IMR-90 (cell line): ENCODE results near the gene USP36. TPM values are rescaled to one million over a fixed set of nuclear protein-coding genes. Genes with fewer than 3 reads are reported as not detected.
A peak's percentile ranks its signal among the peaks of the same experiment; 100 is the strongest.

Source experiments
- ATAC-seq: fragments of 200-7000 bp; cut with Tn5 transposase; 2 replicates; pipeline ENCODE4 v1.9.1; 2020; ENCODE audit warnings: low read depth, mild to moderate bottlenecking, moderate library complexity
- BruUV-seq: library from RNA; stranded (reverse); fragments of 400-500 nt; replicated peaks from 2 replicates; lab custom pipeline; 2021; lab: Mats Ljungman, UMichigan
- CTCF ChIA-PET: fragments of 300-600 bp; formaldehyde crosslinking; extraction: SDS; loops from one replicate; lab custom pipeline; 2021; ENCODE audit warnings: antibody characterized with exemption; lab: Yijun Ruan, JAX
- POLR2A ChIA-PET: fragments of 300-600 bp; sonication (Branson Sonifier 250); formaldehyde crosslinking; loops from one replicate; lab custom pipeline; 2022; ENCODE audit warnings: antibody characterized with exemption; ENCODE audit not compliant: unreplicated experiment; lab: Charles Lee
- DNase-seq: peaks from one replicate; pipeline ENCODE4 v3.0.0; 2013
- H2AFZ ChIP-seq: replicated peaks from 2 replicates; pipeline ENCODE3; 2013; ENCODE audit warnings: low read length, mild to moderate bottlenecking; ENCODE audit not compliant: poor library complexity
- H2AK5ac ChIP-seq: 2 replicates; pipeline ENCODE4 v1.6.1; 2013; ENCODE audit warnings: low read depth, low read length, inconsistent platforms
- H2AK9ac ChIP-seq: replicated peaks from 2 replicates; pipeline ENCODE3; 2013; ENCODE audit warnings: mild to moderate bottlenecking, low read depth, low read length, moderate library complexity; ENCODE audit not compliant: poor library complexity
- H2BK120ac ChIP-seq: 2 replicates; pipeline ENCODE4 v1.6.1; 2013; ENCODE audit warnings: low read depth, low read length, inconsistent platforms
- H2BK15ac ChIP-seq: 3 replicates; pipeline ENCODE4 v1.6.1; 2013; ENCODE audit warnings: low read depth, low read length, inconsistent platforms
- H2BK20ac ChIP-seq: 2 replicates; pipeline ENCODE4 v1.6.1; 2013; ENCODE audit warnings: low read depth, mild to moderate bottlenecking, inconsistent platforms, low read length, moderate library complexity
- H2BK5ac ChIP-seq: 2 replicates; pipeline ENCODE4 v1.6.1; 2013; ENCODE audit warnings: mild to moderate bottlenecking, low read depth, low read length, inconsistent platforms; ENCODE audit not compliant: poor library complexity, severe bottlenecking
- H3K14ac ChIP-seq: replicated peaks from 2 replicates; pipeline ENCODE4 v1.6.1; 2013; ENCODE audit warnings: low read depth, low read length, inconsistent platforms
- H3K18ac ChIP-seq: 2 replicates; pipeline ENCODE4 v1.6.1; 2013; ENCODE audit warnings: low read depth, low read length, control low read depth
- H3K23ac ChIP-seq: 2 replicates; pipeline ENCODE4 v1.6.1; 2013; ENCODE audit warnings: low read depth, low read length, inconsistent platforms
- H3K27ac ChIP-seq: 2 replicates; pipeline ENCODE4 v1.5.1; 2013; ENCODE audit warnings: mild to moderate bottlenecking, control low read depth, low read length; ENCODE audit not compliant: insufficient read depth
- H3K27me3 ChIP-seq: 2 replicates; pipeline ENCODE4 v1.6.1; 2013; ENCODE audit warnings: low read length; ENCODE audit not compliant: control insufficient read depth, insufficient read depth
- H3K36me3 ChIP-seq: 2 replicates; pipeline ENCODE4 v1.6.1; 2013; ENCODE audit warnings: low read length, mixed read lengths; ENCODE audit not compliant: control insufficient read depth, insufficient read depth
- H3K4ac ChIP-seq: 2 replicates; pipeline ENCODE4 v1.6.1; 2013; ENCODE audit warnings: low read depth, low read length, inconsistent platforms
- H3K4me1 ChIP-seq: 2 replicates; pipeline ENCODE4 v1.6.1; 2013; ENCODE audit warnings: low read length, mixed read lengths; ENCODE audit not compliant: control insufficient read depth, insufficient read depth
- H3K4me2 ChIP-seq: 2 replicates; pipeline ENCODE4 v1.6.1; 2013; ENCODE audit warnings: low read depth, mild to moderate bottlenecking, control low read depth, low read length, moderate library complexity
- H3K4me3 ChIP-seq: 2 replicates; pipeline ENCODE4 v1.5.1; 2013; ENCODE audit warnings: low read depth, mild to moderate bottlenecking, control low read depth, low read length, moderate library complexity; ENCODE audit not compliant: insufficient read depth
- H3K56ac ChIP-seq: 2 replicates; pipeline ENCODE4 v1.6.1; 2013; ENCODE audit warnings: low read length, inconsistent platforms; ENCODE audit not compliant: insufficient read depth; ENCODE audit errors: extremely low read depth
- H3K79me1 ChIP-seq, 2 experiments: 2 replicates each; pipeline ENCODE4 v1.6.1; 2013; ENCODE audit warnings: low read length in 2 of 2, inconsistent platforms in 1 of 2, low read depth in 1 of 2
- H3K9ac ChIP-seq: 2 replicates; pipeline ENCODE4 v1.6.1; 2013; ENCODE audit warnings: low read depth, low read length, control low read depth
- H3K9me1 ChIP-seq: 2 replicates; pipeline ENCODE4 v1.6.1; 2013; ENCODE audit warnings: low read length, inconsistent platforms; ENCODE audit not compliant: insufficient read depth
- H3K9me3 ChIP-seq: 2 replicates; pipeline ENCODE4 v1.6.1; 2013; ENCODE audit warnings: low read length; ENCODE audit not compliant: control insufficient read depth, insufficient read depth
- H4K20me1 ChIP-seq: 2 replicates; pipeline ENCODE4 v1.6.1; 2013; ENCODE audit warnings: low read length, inconsistent platforms; ENCODE audit not compliant: insufficient read depth
- H4K5ac ChIP-seq: 2 replicates; pipeline ENCODE4 v1.6.1; 2013; ENCODE audit warnings: mild to moderate bottlenecking, low read depth, low read length, control low read depth
- H4K8ac ChIP-seq, 2 experiments: 2 replicates each; pipeline ENCODE4 v1.6.1; 2013; ENCODE audit warnings: low read depth in 2 of 2, low read length in 2 of 2, control low read depth in 1 of 2, inconsistent platforms in 1 of 2
- H4K91ac ChIP-seq: 2 replicates; pipeline ENCODE4 v1.6.1; 2013; ENCODE audit warnings: low read depth, low read length, inconsistent platforms; ENCODE audit not compliant: insufficient read depth
- BHLHE40 ChIP-seq: fragments of 150-350 bp; IDR thresholded peaks from 2 replicates; pipeline ENCODE4 v1.6.1; 2016; ENCODE audit warnings: mild to moderate bottlenecking, low read depth, low read length
- CEBPB ChIP-seq: IDR thresholded peaks from 2 replicates; pipeline ENCODE4 v1.6.1; 2012; ENCODE audit warnings: low read depth, low read length, improper control_type of control experiment
- CHD1 ChIP-seq: IDR thresholded peaks from 2 replicates; pipeline ENCODE4 v1.6.1; 2012; ENCODE audit warnings: low read depth, low read length, improper control_type of control experiment
- ELK1 ChIP-seq: fragments of 150-350 bp; IDR thresholded peaks from 2 replicates; pipeline ENCODE4 v1.6.1; 2016; ENCODE audit warnings: low read depth, mild to moderate bottlenecking, low read length, moderate library complexity, borderline replicate concordance
- FOS ChIP-seq: fragments of 150-350 bp; IDR thresholded peaks from 2 replicates; pipeline ENCODE4 v1.6.1; 2016; ENCODE audit warnings: low read depth, low read length
- MAFK ChIP-seq: IDR thresholded peaks from 2 replicates; pipeline ENCODE4 v1.6.1; 2012; ENCODE audit warnings: low read depth, low read length, improper control_type of control experiment
- MXI1 ChIP-seq: IDR thresholded peaks from 2 replicates; pipeline ENCODE4 v1.6.1; 2012; ENCODE audit warnings: low read depth, mild to moderate bottlenecking, low read length, moderate library complexity, borderline replicate concordance
- NFE2L2 ChIP-seq: fragments of 150-350 bp; IDR thresholded peaks from 2 replicates; pipeline ENCODE4 v1.6.1; 2016; ENCODE audit warnings: low read depth, mild to moderate bottlenecking, low read length
- POLR2A ChIP-seq: IDR thresholded peaks from 2 replicates; pipeline ENCODE4 v1.6.1; 2012; ENCODE audit warnings: mild to moderate bottlenecking, low read depth, low read length
- RAD21 ChIP-seq: IDR thresholded peaks from 2 replicates; pipeline ENCODE4 v1.6.1; 2012; ENCODE audit warnings: low read length, improper control_type of control experiment
- RCOR1 ChIP-seq: IDR thresholded peaks from 2 replicates; pipeline ENCODE4 v1.6.1; 2012; ENCODE audit warnings: mild to moderate bottlenecking, low read length, improper control_type of control experiment; ENCODE audit not compliant: insufficient replicate concordance
- RFX5 ChIP-seq: IDR thresholded peaks from 2 replicates; pipeline ENCODE4 v1.8.0; 2012; ENCODE audit warnings: low read depth, mild to moderate bottlenecking, low read length, moderate library complexity
- SMC3 ChIP-seq: fragments of 150-350 bp; IDR thresholded peaks from 2 replicates; pipeline ENCODE4 v1.6.1; 2016; ENCODE audit warnings: low read depth, mild to moderate bottlenecking, antibody characterized with exemption, low read length, moderate library complexity
- USF2 ChIP-seq: fragments of 150-350 bp; IDR thresholded peaks from 2 replicates; pipeline ENCODE4 v1.6.1; 2017; ENCODE audit warnings: mild to moderate bottlenecking, antibody characterized with exemption, low read length, low read depth
- WGBS, 2 experiments: methylation state at CpG; one replicate each; pipeline versions ENCODE4 v1.1.5 to v1.1.7; 2013; ENCODE audit warnings: missing lambda C conversion rate in 2 of 2; ENCODE audit not compliant: insufficient read length in 1 of 2; ENCODE audit errors: extremely low coverage in 2 of 2; 5-methylcytosine and 5-hydroxymethylcytosine counted together
- dilution Hi-C: fragments of 300-500 bp; cut with HindIII; formaldehyde crosslinking; loops from one replicate; pipeline ENCODE4 v1.14.3; 2018; ENCODE audit warnings: low sequenced_read_pairs; ENCODE audit not compliant: unreplicated experiment
- in situ Hi-C: fragments of 300-500 bp; cut with MboI; formaldehyde crosslinking; loops from 3 replicates; pipeline ENCODE4 v1.14.3; 2019; ENCODE audit warnings: low sequenced_read_pairs, inconsistent platforms, mixed read lengths
- intact Hi-C: fragments of 100-400 bp; cut with micrococcal nuclease; formaldehyde crosslinking; loops from 2 replicates; pipeline ENCODE4 v1.10.0; 2022
- polyA plus RNA-seq, 3 experiments: library from polyadenylated mRNA; depleted of rRNA; stranded (reverse); fragments of >200 nt; gene quantifications; 2 replicates each; pipeline ENCODE4 v1.2.3, GENCODE V29; 2012; ENCODE audit warnings: low replicate concordance in 1 of 3
- total RNA-seq: library from RNA; depleted of rRNA; stranded (reverse); fragments of >200 nt; gene quantifications from 2 replicates; pipeline ENCODE4 v1.2.3, GENCODE V29; 2012
- TF ChIP-seq, protein P1 (sequence below): conservative IDR thresholded peaks from 2 replicates; pipeline ENCODE4 v1.5.1; 2012; ENCODE audit warnings: mild to moderate bottlenecking, low read depth, low read length, improper control_type of control experiment

USP36 gene
- total and polyA plus RNA-seq, 2 of the 4 experiments (the other 2 are of a cell fraction): 30.6 to 38.3 TPM

DNA sequence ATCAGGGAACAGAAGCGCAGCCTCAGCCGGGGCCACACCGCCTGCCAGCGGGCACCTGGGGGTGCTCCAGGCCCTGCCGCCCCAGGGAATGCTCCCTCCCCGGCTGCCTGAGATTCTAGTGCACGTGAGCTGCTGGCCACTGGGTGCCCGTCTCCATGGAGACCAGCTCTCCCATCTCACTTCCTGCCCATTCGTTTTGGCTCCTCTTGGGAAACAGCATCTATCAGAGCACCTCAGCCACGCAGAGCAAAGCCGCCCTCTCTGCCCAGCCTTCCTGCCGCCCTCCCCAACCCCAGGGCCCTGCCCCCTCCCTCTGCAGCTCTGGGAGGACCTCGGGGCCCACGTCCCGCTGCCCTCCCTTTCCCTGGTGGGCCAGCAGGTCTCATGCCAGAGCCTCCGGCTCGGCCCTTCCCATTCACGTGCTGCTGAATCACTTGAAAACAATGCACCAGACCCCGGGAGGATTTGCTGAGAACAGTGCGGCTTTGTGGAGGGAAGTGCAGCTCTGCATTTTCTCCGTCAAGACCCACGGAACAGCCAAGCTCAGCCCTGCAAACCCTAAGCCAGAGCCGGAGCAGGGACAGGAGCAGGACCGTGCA is 43.0 kb upstream of the USP36 start:
- H4K8ac ChIP-seq: peak overlapping the region; percentile 85 to 92
- H3K4me2 ChIP-seq: peak overlapping the region; percentile 76
- H2BK120ac ChIP-seq: peak overlapping the region; percentile 98
- H4K91ac ChIP-seq: peak overlapping the region; percentile 98
- peak overlapping the region; percentile 79 for H3K9ac ChIP-seq
- H2AK5ac ChIP-seq: peak overlapping the region; percentile 98
- H3K23ac ChIP-seq: peak overlapping the region; percentile 97
- peak overlapping the region; percentile 92 for H2BK20ac ChIP-seq
- 10% methylated on average over 12 of the region's 24 CpGs; no CpG with 5 or more reads in 1 of the 2 experiments for WGBS, 2 experiments
- no peaks in the 10 kb centered on the region for H3K27me3 ChIP-seq
- H3K36me3 ChIP-seq: peaks cover 4% of the 10 kb centered on the region; the same call in 1 of the 2 replicates
- H3K56ac ChIP-seq: peak overlapping the region; percentile 86
- peaks cover 43% of the 10 kb centered on the region for H3K9me1 ChIP-seq
- H4K20me1 ChIP-seq: peaks cover 44% of the 10 kb centered on the region
- CTCF ChIA-PET: interaction anchor here (0.9 kb wide), 1 partner anchor 88 kb away, joined by 3 read pairs; no protein-coding TSS in a partner anchor
- H3K4me3 ChIP-seq: no peak overlapping the region
- H2AFZ ChIP-seq: peak overlapping the region; percentile 84
- H3K79me1 ChIP-seq: peaks cover 27 to 86% of the 10 kb centered on the region in 2 experiments
- peak overlapping the region; percentile 75 for H4K5ac ChIP-seq
- POLR2A ChIA-PET: no interaction called here
- no peaks in the 10 kb centered on the region for H3K9me3 ChIP-seq
- H2AK9ac ChIP-seq: peak overlapping the region; percentile 100
- intact Hi-C loops: no loop called here
- peak; percentile 97 for DNase-seq
- H2BK15ac ChIP-seq: peak overlapping the region; percentile 78; the same call in 1 of the 3 replicates
- peak overlapping the region; percentile 91 for H3K14ac ChIP-seq
- in situ Hi-C loops: no loop called here
- H3K18ac ChIP-seq: peak overlapping the region; percentile 80
- peak; percentile 76 for ATAC-seq
- peaks cover 49% of the 10 kb centered on the region for H3K4me1 ChIP-seq
- no TSS peak for BruUV-seq
- peak overlapping the region; percentile 98 for H3K4ac ChIP-seq
- peak overlapping the region; percentile 86 for H3K27ac ChIP-seq
- dilution Hi-C loops: no loop called here
- peak overlapping the region; percentile 99 for H2BK5ac ChIP-seq
- TF ChIP-seq ELK1: no peak
- TF ChIP-seq MXI1: peak; percentile 79; the same call in 1 of the 2 replicates
- TF ChIP-seq CHD1: no peak
- TF ChIP-seq CEBPB: peak; percentile 65
- peak; percentile 99 for TF ChIP-seq BHLHE40
- TF ChIP-seq RAD21: peak; percentile 34
- no peak for TF ChIP-seq SMC3
- TF ChIP-seq FOS: peak; percentile 72
- 0 out of 2 replicates have a peak, but pooled peaks have one; percentile 39 for TF ChIP-seq NFE2L2
- TF ChIP-seq RFX5: no peak
- TF ChIP-seq, protein P1, sequence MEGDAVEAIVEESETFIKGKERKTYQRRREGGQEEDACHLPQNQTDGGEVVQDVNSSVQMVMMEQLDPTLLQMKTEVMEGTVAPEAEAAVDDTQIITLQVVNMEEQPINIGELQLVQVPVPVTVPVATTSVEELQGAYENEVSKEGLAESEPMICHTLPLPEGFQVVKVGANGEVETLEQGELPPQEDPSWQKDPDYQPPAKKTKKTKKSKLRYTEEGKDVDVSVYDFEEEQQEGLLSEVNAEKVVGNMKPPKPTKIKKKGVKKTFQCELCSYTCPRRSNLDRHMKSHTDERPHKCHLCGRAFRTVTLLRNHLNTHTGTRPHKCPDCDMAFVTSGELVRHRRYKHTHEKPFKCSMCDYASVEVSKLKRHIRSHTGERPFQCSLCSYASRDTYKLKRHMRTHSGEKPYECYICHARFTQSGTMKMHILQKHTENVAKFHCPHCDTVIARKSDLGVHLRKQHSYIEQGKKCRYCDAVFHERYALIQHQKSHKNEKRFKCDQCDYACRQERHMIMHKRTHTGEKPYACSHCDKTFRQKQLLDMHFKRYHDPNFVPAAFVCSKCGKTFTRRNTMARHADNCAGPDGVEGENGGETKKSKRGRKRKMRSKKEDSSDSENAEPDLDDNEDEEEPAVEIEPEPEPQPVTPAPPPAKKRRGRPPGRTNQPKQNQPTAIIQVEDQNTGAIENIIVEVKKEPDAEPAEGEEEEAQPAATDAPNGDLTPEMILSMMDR: 0 out of 2 replicates have a peak, but pooled peaks have one; percentile 4
- TF ChIP-seq POLR2A: peak; percentile 49; the same call in 1 of the 2 replicates
- peak; percentile 44; the same call in 1 of the 2 replicates for TF ChIP-seq MAFK
- TF ChIP-seq RCOR1: no peak
- TF ChIP-seq USF2: peak; percentile 87
